ENCODE results near the gene CDKN2B-AS1. TPM values are rescaled to one million over a fixed set of nuclear protein-coding genes. Genes with fewer than 3 reads are reported as not detected.

CDKN2B-AS1 gene
- total RNA-seq, 1 experiment from 2014 or later: not detected

DNA sequence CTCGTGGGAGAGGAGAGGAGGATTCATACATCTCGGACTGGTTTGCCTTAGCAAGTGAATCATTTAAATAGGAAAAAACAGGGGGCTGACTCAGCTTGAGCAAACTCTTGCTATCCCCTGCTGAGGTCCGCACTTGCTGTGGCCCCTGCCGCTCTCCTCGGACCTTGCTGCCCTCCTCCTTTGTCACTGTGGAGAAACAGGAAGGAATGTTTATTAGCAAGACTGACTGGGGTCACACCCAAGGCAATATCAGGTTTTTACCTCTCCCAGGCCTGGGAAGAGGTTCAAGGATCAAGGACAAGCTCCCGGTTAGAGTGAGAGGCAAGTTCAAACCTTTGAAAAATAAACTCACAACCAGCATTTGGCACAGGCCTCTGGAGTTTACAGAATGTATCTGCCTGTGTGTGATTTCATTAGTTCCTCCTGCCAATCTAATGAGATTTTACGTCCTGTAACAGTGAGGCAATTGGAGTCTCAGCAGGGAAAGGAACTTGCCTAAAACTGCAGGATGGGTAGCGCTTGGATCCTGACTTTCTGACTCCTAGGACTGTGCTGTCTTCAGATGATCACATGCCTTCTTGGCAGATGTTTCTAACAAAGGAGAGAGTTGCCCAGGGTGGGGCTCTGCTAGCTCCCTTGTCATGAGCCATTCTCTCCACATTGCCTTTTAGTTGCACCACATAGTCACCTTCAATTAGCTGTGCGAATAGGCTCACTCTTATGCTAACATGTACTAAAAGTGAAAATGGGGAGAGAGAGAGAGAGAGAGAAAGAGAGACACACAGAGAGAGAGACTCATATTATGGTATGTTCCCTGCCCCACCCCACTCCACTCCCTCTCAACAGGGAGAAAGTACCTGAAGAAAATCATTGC lies 123.2 kb downstream of the CDKN2B-AS1 start:
- Histone ChIP-seq H3K23ac (ENCODE audit: insufficient read length, low read depth, low read length) (no peak overlapping the region), H2BK12ac (ENCODE audit: insufficient read length, low read depth, low read length) (no peak overlapping the region), H2BK5ac (ENCODE audit: insufficient read length, low read length) (no peak overlapping the region), H4K20me1 (ENCODE audit: control insufficient read depth, insufficient read depth, insufficient read length) (no peaks in the 10 kb centered on the region), H2AFZ (ENCODE audit: low read length) (peak overlapping the region; percentile 35), H2BK20ac (ENCODE audit: low read depth, low read length, poor library complexity, severe bottlenecking) (no peak overlapping the region), H3K9ac (ENCODE audit: extremely low read depth, insufficient read length, low read length) (no peak overlapping the region), H4K8ac (replicated peaks; ENCODE audit: insufficient read length, low read depth, low read length) (no peak overlapping the region), H3K4me1 (ENCODE audit: insufficient read depth, low read length) (peaks cover 2% of the 10 kb centered on the region; the same call in 1 of the 2 replicates), H3K18ac (ENCODE audit: insufficient read length, low read depth, low read length) (no peak overlapping the region), H3K27me3 (ENCODE audit: insufficient read depth, low read length) (no peaks in the 10 kb centered on the region), H3K4me2 (ENCODE audit: insufficient read depth, insufficient read length, low read length) (peak overlapping the region; percentile 0), H3K79me2 (ENCODE audit: insufficient read depth, low read length) (no peaks in the 10 kb centered on the region), H3K14ac (ENCODE audit: insufficient read depth, low read length) (0 out of 2 replicates have a peak overlapping the region, but pooled peaks have one; percentile 18), H4K5ac (ENCODE audit: insufficient read length, low read depth, low read length) (no peak overlapping the region), H2AK5ac (ENCODE audit: insufficient read length, low read length) (no peak overlapping the region), H3K23me2 (ENCODE audit: insufficient read length, low read depth, low read length, poor library complexity, severe bottlenecking) (no peaks in the 10 kb centered on the region), H3K56ac (ENCODE audit: insufficient read length, low read depth, low read length) (no peak overlapping the region), H4K91ac (ENCODE audit: insufficient read length, low read depth, low read length) (no peak overlapping the region), H3T11ph (ENCODE audit: low read length) (no peak overlapping the region), H3K4ac (ENCODE audit: low read depth, low read length) (no peak overlapping the region), H3K9me3 (ENCODE audit: control insufficient read depth, low read depth, low read length) (no peaks in the 10 kb centered on the region), H2BK15ac (ENCODE audit: low read depth, low read length) (no peak overlapping the region), H3K79me1 (ENCODE audit: insufficient read depth, low read depth, low read length, poor library complexity, severe bottlenecking) (no peaks in the 10 kb centered on the region), H3K27ac (ENCODE audit: insufficient read length, low read depth, low read length) (no peak overlapping the region), H2BK120ac (ENCODE audit: low read depth, low read length, poor library complexity, severe bottlenecking) (no peak overlapping the region)
- Mint-ChIP-seq H3K36me3 (ENCODE audit: insufficient read depth in 1 of 3, low read depth in 3 of 3) (no peaks in the 10 kb centered on the region), H3K9me3 (peaks cover 0 to under 1% of the 10 kb centered on the region in 2 experiments; a peak in 1 of 5 replicates), H3K4me3 (peak overlapping the region in 1 of 2 experiments; percentile 20; a peak in 2 of 5 replicates), H3K4me1 (peaks cover 15 to 19% of the 10 kb centered on the region in 2 experiments), H3K27me3 (ENCODE audit: low read depth) (no peaks in the 10 kb centered on the region; the same call in 1 of the 2 replicates), H3K27ac (no peak overlapping the region; a peak in 2 of 7 replicates)
- peak; percentile 55 for DNase-seq
- TF ChIP-seq, protein P1, sequence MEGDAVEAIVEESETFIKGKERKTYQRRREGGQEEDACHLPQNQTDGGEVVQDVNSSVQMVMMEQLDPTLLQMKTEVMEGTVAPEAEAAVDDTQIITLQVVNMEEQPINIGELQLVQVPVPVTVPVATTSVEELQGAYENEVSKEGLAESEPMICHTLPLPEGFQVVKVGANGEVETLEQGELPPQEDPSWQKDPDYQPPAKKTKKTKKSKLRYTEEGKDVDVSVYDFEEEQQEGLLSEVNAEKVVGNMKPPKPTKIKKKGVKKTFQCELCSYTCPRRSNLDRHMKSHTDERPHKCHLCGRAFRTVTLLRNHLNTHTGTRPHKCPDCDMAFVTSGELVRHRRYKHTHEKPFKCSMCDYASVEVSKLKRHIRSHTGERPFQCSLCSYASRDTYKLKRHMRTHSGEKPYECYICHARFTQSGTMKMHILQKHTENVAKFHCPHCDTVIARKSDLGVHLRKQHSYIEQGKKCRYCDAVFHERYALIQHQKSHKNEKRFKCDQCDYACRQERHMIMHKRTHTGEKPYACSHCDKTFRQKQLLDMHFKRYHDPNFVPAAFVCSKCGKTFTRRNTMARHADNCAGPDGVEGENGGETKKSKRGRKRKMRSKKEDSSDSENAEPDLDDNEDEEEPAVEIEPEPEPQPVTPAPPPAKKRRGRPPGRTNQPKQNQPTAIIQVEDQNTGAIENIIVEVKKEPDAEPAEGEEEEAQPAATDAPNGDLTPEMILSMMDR (conservative IDR thresholded peaks at IDR 0.05): no peak
- WGBS (ENCODE audit: extremely low coverage, insufficient read length, low lambda C conversion rate): no CpG with 5 or more reads among the region's 9 CpGs

All from H9 (cell line).